22Rv1 (cell line): Measurements from ENCODE around the gene THNSL1.

Experiments used
- H3K27ac ChIP-seq: fragments of 450-650 bp; 2 replicates; pipeline ENCODE4 v1.5.1; 2017
- ZFX ChIP-seq: fragments of 450-650 bp; IDR thresholded peaks from 2 replicates; pipeline ENCODE4 v1.6.1; 2017; ENCODE audit warnings: antibody characterized with exemption, borderline replicate concordance
- TF ChIP-seq, protein P1 (sequence below): fragments of 450-650 bp; IDR thresholded peaks from 2 replicates; pipeline ENCODE4 v1.5.1; 2017; ENCODE audit warnings: mild to moderate bottlenecking

Gene THNSL1

GRCh38 chr10:25047088-25047487 is 30.7 kb downstream of the THNSL1 start:
- TF ChIP-seq ZFX: no peak
- TF ChIP-seq, protein P1, sequence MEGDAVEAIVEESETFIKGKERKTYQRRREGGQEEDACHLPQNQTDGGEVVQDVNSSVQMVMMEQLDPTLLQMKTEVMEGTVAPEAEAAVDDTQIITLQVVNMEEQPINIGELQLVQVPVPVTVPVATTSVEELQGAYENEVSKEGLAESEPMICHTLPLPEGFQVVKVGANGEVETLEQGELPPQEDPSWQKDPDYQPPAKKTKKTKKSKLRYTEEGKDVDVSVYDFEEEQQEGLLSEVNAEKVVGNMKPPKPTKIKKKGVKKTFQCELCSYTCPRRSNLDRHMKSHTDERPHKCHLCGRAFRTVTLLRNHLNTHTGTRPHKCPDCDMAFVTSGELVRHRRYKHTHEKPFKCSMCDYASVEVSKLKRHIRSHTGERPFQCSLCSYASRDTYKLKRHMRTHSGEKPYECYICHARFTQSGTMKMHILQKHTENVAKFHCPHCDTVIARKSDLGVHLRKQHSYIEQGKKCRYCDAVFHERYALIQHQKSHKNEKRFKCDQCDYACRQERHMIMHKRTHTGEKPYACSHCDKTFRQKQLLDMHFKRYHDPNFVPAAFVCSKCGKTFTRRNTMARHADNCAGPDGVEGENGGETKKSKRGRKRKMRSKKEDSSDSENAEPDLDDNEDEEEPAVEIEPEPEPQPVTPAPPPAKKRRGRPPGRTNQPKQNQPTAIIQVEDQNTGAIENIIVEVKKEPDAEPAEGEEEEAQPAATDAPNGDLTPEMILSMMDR: no peak
- H3K27ac ChIP-seq: no peak overlapping the region

GRCh38 chr10:25047591-25048301 is 31.3 kb downstream of the THNSL1 start:
- no peak for TF ChIP-seq ZFX
- TF ChIP-seq, protein P1: no peak
- H3K27ac ChIP-seq: no peak overlapping the region

DNA sequence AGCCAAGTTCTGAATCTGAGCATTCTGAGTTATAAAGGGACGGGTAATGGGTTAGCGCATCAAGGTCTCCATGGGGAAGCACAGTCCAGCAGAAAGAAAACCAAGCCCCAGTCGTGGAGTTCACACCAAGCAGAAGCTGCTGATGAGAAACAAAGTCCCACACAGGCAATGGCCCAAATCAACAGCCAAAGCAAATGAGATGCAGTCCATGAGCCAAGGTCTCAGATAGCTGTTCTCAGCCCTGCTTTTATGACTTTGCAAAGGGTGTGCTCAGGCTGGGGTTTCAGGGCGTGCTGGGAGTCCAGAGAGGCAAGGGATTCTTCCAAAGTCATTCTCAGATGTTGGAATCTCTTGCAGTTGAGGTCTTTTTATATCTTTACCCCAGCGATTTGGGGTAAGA is 32.0 kb downstream of the THNSL1 start:
- TF ChIP-seq ZFX: no peak
- TF ChIP-seq, protein P1: no peak
- H3K27ac ChIP-seq: no peak overlapping the region

DNA sequence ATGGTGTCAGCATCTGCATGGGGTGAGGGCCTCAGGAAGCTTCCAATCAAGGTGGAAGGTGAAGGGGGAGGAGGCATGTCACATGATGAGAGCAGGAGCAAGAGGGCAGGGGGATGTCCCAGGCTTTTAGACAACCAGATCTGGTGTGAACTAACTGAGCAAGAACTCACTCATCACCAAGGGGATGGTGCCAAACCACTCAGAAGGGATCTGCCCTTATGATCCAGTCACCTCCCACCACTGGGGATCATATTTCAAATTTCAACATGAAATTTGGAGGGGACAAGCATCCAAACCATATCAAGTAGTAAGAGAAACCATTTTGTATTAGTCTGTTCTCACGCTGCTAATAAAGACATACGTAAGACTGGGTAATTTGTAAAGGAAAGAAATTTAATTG is 33.6 kb downstream of the THNSL1 start:
- H3K27ac ChIP-seq: no peak overlapping the region
- TF ChIP-seq ZFX: no peak
- TF ChIP-seq, protein P1: no peak

- H3K27ac ChIP-seq: no peak overlapping the region
- TF ChIP-seq, protein P1: no peak
- no peak for TF ChIP-seq ZFX
Observed at GRCh38 chr10:25050402-25050801, 34.0 kb downstream of the THNSL1 start.

GRCh38 chr10:25052012-25052411 is 35.6 kb downstream of the THNSL1 start:
- TF ChIP-seq, protein P1: no peak
- no peak for TF ChIP-seq ZFX
- H3K27ac ChIP-seq: no peak overlapping the region

DNA sequence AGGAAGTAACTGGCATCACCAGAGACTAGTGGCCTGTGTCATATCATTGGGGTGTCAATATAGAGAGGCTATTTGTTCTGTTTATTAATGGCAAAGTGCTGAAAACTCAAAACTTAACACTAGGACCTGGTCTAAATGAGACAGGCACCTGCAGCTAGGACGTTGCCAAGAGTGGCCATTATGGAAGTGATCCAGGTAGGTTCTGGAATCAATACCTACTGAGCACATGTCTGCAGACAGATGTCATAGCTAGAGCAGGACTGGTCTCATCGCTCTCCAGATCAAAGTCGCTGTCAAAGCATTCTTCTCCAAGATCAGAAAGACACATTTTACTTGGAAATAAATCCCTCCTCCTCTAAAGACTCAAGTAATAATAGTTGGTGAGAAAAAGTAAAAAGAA is 40.3 kb downstream of the THNSL1 start:
- TF ChIP-seq ZFX: no peak
- TF ChIP-seq, protein P1: no peak
- no peak overlapping the region for H3K27ac ChIP-seq
